ENCODE results near the gene CPLX1.

Gene CPLX1

DNA sequence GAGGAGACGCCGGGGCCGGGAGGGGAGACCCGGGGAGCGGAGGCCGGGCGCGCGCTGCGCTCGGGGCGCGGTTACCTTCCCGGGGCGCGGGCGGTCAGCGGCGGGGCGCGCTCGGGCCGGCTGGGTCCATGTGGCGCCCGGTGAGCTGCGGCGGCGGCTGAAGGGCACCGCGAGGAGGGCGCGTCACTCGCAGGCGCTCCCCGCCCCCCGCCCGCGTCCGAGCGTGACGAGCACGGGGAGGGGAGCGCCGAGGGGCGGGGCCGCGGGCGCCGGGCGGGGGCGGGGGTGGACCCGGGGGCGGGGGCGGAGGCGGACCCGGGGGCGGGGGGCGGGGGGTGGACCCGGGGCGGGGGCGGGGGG, at the start of gene CPLX1:
Gene CPLX1, minus strand, starts transcription at position 159 of the 360 bp plus-strand sequence. CDS start 1,607 bp downstream, outside the sequence.
- no peak for ATAC-seq (replicated peaks; ENCODE audit: extremely low read depth, poor library complexity, severe bottlenecking)
- no peak within 1 kb of the TSS for H3K27ac Mint-ChIP-seq (ENCODE audit: low read depth)
- no peaks in the 10 kb centered on the region for H3K9me3 Mint-ChIP-seq
- no peak for DNase-seq (ENCODE audit: low spot score in 2 of 2)
- peaks cover 4% of the 10 kb centered on the region for H3K36me3 Mint-ChIP-seq (ENCODE audit: insufficient read depth)
- H3K4me1 Mint-ChIP-seq, result peaks cover 11% of the 10 kb centered on the region
- H3K4me3 Mint-ChIP-seq, result peak within 1 kb of the TSS; percentile 41
- H3K27me3 Mint-ChIP-seq, result peaks cover 64% of the 10 kb centered on the region

DNA sequence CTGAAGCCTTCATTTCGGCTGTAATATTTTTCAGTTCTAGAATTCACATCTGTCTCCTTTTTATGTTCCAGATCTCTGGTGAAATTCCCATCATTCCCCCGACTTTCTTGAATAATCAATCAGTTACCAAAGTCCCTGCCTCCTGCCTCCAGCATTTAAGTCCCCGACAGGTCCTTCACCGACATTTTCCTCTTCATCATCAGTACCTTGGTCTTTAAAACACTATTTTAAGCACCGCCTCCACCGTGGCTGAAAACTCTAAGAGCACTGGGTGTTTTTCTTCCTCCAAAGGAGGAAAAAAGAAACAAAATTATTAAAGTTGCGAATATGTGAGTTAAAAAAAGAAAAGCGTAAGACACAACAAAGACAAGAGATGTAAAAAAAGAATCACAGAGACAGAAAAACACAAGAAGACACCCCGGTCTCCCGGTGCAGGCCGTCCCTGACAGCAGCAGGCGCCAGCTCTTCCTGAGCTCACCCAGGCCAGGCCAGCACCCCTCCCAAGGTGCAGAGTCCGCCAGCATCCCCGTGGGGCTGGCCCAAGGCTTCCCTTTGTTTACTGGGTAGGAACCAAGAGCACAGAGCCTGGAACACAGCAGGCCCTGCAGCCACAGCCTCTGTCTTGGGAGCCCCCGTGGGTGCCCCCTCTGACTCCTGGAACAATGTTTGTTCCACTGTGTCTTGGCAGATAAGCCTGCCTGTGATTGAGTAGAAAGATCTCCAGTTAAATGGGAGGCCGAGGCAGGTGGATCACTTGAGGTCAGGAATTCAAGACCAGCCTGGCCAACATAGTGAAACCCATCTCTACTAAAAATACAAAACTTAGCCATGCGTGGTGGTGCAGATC, 49.3 kb upstream of the CPLX1 start:
- DNase-seq (ENCODE audit: low spot score in 2 of 2) (no peak), ATAC-seq (replicated peaks; ENCODE audit: extremely low read depth, poor library complexity, severe bottlenecking) (no peak)
- peaks cover 32% of the 10 kb centered on the region for H3K4me1 Mint-ChIP-seq
- H3K9me3 Mint-ChIP-seq, result no peaks in the 10 kb centered on the region
- H3K36me3 Mint-ChIP-seq (ENCODE audit: insufficient read depth), result peaks cover 25% of the 10 kb centered on the region
- no peaks in the 10 kb centered on the region for H3K27me3 Mint-ChIP-seq
- no peak overlapping the region for H3K4me3 Mint-ChIP-seq
- peak overlapping the region; percentile 38 for H3K27ac Mint-ChIP-seq (ENCODE audit: low read depth)

DNA sequence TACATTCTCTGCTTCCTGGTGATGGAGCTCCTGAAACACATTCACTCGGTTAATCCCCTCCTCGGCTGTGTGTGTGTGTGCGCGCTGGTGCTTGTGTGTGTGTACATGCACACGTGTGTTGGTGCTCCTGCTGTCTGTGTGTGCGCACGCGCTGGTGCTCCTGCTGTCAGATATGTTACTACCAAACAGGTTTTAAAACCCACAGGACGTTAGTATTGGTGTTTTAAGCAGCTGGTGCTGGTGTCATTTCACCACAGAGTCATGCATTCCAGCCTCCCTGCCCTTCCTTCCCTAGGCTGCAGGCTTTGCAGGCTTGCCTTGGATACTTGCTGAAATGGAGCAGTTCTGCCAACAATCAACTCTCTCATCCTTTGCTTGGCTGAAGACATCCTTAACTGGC, 48.1 kb upstream of the CPLX1 start:
- H3K27ac Mint-ChIP-seq (ENCODE audit: low read depth), result peak overlapping the region; percentile 74
- peaks cover 20% of the 10 kb centered on the region for H3K36me3 Mint-ChIP-seq (ENCODE audit: insufficient read depth)
- ATAC-seq (replicated peaks; ENCODE audit: extremely low read depth, poor library complexity, severe bottlenecking), result no peak
- peaks cover 20% of the 10 kb centered on the region for H3K4me1 Mint-ChIP-seq
- no peaks in the 10 kb centered on the region for H3K9me3 Mint-ChIP-seq
- H3K4me3 Mint-ChIP-seq, result no peak overlapping the region
- no peaks in the 10 kb centered on the region for H3K27me3 Mint-ChIP-seq
- DNase-seq (ENCODE audit: low spot score in 2 of 2), result no peak

DNA sequence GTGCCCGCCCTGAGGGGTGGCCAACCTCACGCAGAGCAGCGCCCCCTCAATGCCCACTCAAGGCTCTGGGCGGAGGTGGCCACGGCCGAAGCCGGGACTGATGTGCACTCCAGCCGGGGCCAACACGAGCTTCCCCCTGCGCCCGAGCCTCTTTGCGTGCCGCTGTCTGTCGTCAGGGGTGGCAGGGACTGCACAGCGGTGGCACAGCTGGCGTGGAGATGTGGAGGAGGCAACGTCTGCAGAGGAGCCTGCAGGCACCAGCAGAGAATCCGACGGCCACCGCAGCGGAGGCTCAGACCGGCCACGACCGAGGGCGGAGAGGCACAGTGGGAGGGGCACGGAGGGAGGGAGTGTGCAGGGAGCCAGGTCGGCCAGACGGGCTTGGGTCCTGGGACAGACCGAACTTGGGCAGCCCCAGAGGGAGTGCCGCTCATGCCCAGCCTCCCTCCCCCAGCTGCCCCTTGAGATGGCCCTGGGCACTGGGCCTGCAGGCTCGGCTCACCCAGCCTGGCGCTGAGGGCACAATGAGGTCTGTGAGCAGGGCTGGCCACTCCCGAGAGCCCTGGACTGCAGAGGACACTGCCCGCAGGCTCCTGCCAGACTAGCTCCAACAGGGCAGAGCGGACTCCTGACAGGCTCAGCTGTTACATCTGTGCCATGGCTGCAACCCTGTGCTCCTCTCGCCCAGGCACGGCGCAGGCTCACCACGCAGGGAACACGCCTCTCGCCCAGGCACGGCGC, 46.5 kb upstream of the CPLX1 start:
- ATAC-seq (replicated peaks; ENCODE audit: extremely low read depth, poor library complexity, severe bottlenecking) (no peak), DNase-seq (ENCODE audit: low spot score in 2 of 2) (no peak)
- Mint-ChIP-seq H3K4me1 (peaks cover 11% of the 10 kb centered on the region), H3K27ac (ENCODE audit: low read depth) (no peak overlapping the region), H3K4me3 (no peak overlapping the region), H3K36me3 (ENCODE audit: insufficient read depth) (peaks cover 19% of the 10 kb centered on the region), H3K9me3 (no peaks in the 10 kb centered on the region), H3K27me3 (no peaks in the 10 kb centered on the region)

DNA sequence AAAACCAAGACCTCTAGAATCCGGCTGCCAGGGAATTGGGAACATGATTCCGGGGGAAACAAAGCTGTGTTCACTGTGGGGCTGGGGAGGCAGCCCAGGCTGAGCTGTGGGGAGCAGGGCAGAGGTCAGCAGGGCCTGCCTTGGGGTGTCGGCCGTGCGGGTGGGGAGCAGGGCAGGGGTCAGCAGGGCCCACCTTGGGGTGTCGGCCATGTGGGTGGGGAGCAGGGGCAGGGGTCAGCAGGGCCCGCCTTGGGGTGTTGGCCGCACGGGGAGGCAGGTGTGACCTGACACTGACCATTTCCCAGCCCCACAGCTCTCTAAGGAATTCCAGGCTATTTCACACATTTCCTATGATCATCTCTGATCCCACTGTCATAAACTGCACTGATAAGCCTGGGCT, 45.6 kb upstream of the CPLX1 start:
- no peaks in the 10 kb centered on the region for H3K27me3 Mint-ChIP-seq
- H3K4me3 Mint-ChIP-seq, result no peak overlapping the region
- no peaks in the 10 kb centered on the region for H3K9me3 Mint-ChIP-seq
- H3K36me3 Mint-ChIP-seq (ENCODE audit: insufficient read depth), result peaks cover 23% of the 10 kb centered on the region
- DNase-seq (ENCODE audit: low spot score in 2 of 2) (no peak), ATAC-seq (replicated peaks; ENCODE audit: extremely low read depth, poor library complexity, severe bottlenecking) (no peak)
- no peak overlapping the region for H3K27ac Mint-ChIP-seq (ENCODE audit: low read depth)
- peaks cover 11% of the 10 kb centered on the region for H3K4me1 Mint-ChIP-seq

DNA sequence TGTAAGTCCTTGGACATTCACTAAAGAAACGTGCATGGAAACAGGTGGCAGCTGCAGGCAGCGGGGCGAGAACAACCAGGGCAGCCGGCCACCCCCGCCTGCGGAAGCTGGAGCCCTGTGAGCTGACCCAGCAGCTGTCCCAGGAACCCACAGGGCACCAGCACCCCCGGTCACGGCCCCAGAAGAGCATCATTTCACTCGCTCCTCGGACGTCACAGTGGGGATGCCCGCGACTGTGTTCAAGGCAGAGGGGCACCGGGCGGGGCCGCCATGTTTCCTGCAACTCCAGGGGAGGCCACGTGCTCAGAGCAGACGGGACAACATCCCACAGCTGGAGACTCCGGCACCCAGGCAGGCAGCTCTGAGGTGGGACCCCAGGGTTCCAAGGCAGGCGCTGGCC, 45.0 kb upstream of the CPLX1 start:
- Mint-ChIP-seq H3K36me3 (ENCODE audit: insufficient read depth) (peaks cover 23% of the 10 kb centered on the region), H3K27me3 (no peaks in the 10 kb centered on the region), H3K4me3 (no peak overlapping the region), H3K4me1 (peaks cover 11% of the 10 kb centered on the region), H3K9me3 (no peaks in the 10 kb centered on the region), H3K27ac (ENCODE audit: low read depth) (no peak overlapping the region)
- DNase-seq (ENCODE audit: low spot score in 2 of 2), result no peak
- no peak for ATAC-seq (replicated peaks; ENCODE audit: extremely low read depth, poor library complexity, severe bottlenecking)

DNA sequence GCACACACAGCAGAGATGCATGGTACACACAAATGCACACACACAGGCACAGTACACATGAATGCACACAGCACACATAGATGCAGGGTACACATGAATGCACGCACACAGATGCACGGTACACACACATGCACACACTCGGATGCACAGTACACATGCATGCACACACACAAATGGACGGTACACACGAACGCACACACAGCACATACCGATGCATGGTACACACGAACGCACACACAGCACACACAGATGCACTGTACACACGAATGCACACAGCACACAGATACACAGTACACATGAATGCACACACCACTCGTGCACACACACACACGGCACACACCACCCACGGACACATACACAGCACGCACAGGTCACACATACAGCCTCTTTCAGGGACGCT, 43.8 kb upstream of the CPLX1 start:
- Mint-ChIP-seq H3K4me3 (no peak overlapping the region), H3K27ac (ENCODE audit: low read depth) (no peak overlapping the region), H3K27me3 (no peaks in the 10 kb centered on the region)

DNA sequence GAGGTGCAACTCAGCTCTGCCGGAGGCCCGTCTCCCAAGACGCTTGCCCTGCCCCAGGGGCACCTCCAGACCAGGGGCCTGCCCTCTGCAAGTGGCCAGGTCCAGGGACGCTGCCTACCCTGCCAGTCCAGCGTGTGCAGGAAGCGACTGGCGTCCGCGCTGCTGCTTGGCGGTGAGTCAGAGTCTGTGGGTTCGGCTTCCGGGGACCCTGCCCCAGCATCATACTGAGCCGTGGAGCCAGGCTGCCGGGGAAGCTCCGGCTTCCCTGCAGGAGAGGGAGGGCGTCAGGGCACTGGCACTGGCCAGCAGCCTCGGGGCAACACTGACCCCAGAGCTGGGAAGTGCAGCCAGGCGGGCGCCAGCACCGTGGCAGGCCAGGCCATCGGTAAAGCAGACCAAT, 42.5 kb upstream of the CPLX1 start:
- DNase-seq (ENCODE audit: low spot score in 2 of 2) (no peak), ATAC-seq (replicated peaks; ENCODE audit: extremely low read depth, poor library complexity, severe bottlenecking) (no peak)
- H3K9me3 Mint-ChIP-seq, result no peaks in the 10 kb centered on the region
- H3K4me3 Mint-ChIP-seq, result no peak overlapping the region
- H3K27me3 Mint-ChIP-seq, result no peaks in the 10 kb centered on the region
- H3K27ac Mint-ChIP-seq (ENCODE audit: low read depth), result no peak overlapping the region
- peaks cover 28% of the 10 kb centered on the region for H3K36me3 Mint-ChIP-seq (ENCODE audit: insufficient read depth)
- peaks cover 3% of the 10 kb centered on the region for H3K4me1 Mint-ChIP-seq

More for the DNA sequence above, 43.8 kb upstream of the CPLX1 start:
- no peak for DNase-seq (ENCODE audit: low spot score in 2 of 2)
- Mint-ChIP-seq H3K9me3 (no peaks in the 10 kb centered on the region), H3K36me3 (ENCODE audit: insufficient read depth) (peaks cover 25% of the 10 kb centered on the region), H3K4me1 (peaks cover 11% of the 10 kb centered on the region)
- no peak for ATAC-seq (replicated peaks; ENCODE audit: extremely low read depth, poor library complexity, severe bottlenecking)

DNA sequence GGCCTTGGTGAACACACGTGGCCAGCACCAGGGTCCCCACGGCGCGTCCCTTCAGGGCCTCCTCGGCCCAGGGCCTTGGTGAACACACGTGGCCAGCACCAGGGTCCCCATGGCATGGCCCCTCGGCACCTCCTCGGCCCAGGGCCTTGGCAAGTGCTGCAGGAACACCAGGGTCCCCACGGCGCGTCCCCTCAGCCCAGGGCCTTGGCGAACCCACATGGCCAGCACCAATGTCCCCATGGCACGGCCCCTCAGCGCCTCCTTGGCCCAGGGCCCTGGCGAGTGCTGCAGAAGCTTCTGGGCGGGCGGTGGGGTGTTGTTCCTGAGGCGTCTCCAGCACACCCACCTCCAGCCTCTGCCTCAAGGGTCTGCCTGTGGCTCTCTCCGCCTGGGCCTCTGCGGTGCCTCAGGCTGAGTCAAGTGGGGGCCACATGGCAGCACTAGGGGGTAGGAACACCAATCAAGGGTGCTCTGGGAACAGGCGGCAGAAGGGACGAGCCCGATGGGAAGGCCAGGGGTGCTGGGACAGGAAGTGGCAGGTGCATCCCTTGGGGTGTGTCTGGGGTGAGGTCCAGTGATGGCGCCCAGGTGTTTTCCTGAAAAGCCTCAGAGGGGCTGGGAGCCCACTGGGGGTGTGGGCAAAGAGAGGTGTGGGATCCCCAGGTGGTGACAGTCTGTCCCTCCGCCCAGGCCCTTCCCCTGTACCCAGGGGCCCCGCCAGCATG, 41.8 kb upstream of the CPLX1 start:
- Mint-ChIP-seq H3K4me1 (peaks cover 5% of the 10 kb centered on the region), H3K27me3 (no peaks in the 10 kb centered on the region), H3K36me3 (ENCODE audit: insufficient read depth) (peaks cover 29% of the 10 kb centered on the region), H3K4me3 (no peak overlapping the region), H3K9me3 (no peaks in the 10 kb centered on the region), H3K27ac (ENCODE audit: low read depth) (no peak overlapping the region)
- ATAC-seq (replicated peaks; ENCODE audit: extremely low read depth, poor library complexity, severe bottlenecking) (no peak), DNase-seq (ENCODE audit: low spot score in 2 of 2) (no peak)

DNA sequence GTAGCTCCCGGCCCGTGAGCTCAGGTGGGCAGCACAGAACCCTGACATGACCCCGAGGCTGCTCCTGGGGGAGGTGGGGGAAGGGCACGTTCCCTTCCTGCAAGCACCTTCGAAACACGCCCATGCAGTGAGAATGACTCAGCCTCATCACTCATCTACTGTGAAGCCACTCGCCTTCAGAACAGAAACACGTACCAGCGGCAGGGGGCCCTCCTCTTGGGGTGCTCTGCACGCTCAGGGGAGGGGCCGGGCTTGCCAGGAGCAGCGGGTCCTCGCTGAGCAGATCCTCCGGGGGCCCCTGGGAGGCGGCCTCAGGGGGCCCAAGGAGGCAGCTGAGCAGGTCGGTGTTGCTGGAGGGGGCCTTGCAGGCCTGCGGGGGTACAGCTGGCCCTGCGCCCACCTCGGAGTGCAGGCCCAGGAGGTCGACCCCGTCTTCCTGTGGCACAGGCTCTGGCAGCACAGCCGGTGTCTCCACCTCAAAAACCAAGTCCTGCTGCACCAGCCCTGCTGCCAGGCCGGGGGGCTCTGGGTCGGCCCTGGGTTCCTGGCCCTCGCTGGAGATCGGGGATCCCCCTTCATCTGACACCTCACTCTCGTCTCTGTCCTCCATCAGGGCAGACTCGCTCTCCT, 40.9 kb upstream of the CPLX1 start:
- Mint-ChIP-seq H3K4me1 (peaks cover 5% of the 10 kb centered on the region), H3K36me3 (ENCODE audit: insufficient read depth) (peaks cover 32% of the 10 kb centered on the region), H3K4me3 (no peak overlapping the region), H3K27me3 (no peaks in the 10 kb centered on the region), H3K27ac (ENCODE audit: low read depth) (no peak overlapping the region), H3K9me3 (no peaks in the 10 kb centered on the region)
- no peak for DNase-seq (ENCODE audit: low spot score in 2 of 2)
- ATAC-seq (replicated peaks; ENCODE audit: extremely low read depth, poor library complexity, severe bottlenecking), result no peak

DNA sequence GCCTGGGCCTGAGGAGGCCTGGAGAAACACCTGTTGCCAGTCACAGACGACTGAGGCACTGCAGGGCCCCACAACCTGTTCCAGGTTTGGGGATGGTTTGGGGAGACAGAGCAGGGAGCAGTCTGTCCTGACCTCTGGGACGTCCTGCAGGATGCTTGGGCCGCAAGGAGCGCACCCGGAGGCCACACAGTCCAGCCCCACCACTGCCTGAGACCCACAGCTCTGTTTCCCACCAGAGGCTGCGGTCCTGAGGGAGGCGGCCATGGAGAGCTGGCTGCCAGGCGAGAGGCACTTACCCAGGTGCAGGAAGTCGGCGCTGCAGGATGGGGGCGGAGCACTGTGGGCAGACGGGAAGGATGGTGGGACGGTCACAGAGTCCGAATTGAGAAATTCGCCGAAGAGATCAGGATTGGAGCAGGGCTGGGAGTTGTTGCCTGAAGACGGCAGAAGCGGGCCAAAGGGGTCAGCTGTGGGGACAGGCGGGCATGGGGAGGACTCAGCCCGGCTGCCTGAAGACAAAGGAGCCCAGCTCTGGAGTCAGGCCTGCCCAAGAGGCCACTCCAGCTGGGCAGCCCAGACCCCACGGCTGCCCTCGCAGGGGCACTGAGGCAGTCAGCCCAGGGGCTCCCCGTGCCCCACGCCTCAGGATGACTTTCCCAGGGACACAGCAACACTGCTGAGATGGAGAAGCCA, 40.3 kb upstream of the CPLX1 start:
- Mint-ChIP-seq H3K9me3 (no peaks in the 10 kb centered on the region), H3K4me3 (no peak overlapping the region), H3K27ac (ENCODE audit: low read depth) (peak overlapping the region; percentile 49), H3K27me3 (no peaks in the 10 kb centered on the region), H3K4me1 (peaks cover 5% of the 10 kb centered on the region), H3K36me3 (ENCODE audit: insufficient read depth) (peaks cover 36% of the 10 kb centered on the region)
- ATAC-seq (replicated peaks; ENCODE audit: extremely low read depth, poor library complexity, severe bottlenecking), result no peak
- no peak for DNase-seq (ENCODE audit: low spot score in 2 of 2)

DNA sequence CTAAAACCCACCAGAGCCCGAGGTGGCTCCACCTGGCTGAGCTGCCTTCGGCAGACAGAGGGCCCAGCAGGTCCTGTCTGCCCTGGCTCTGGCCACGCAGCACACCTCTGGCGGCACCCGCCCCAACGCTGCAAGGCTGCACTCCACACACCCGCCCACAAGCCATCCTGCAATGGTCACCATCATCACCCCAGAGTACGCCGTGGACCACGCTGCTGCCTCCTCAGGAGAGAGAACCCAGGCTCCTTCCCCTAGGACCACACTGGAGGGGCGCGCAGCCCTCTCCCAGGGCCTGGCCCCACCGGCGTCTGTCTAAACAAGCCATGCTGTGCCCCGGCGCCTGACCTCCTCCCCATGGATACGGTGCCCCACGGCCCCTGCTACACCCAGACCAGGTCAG, 39.6 kb upstream of the CPLX1 start:
- Mint-ChIP-seq H3K4me1 (peaks cover 5% of the 10 kb centered on the region), H3K4me3 (no peak overlapping the region), H3K9me3 (no peaks in the 10 kb centered on the region), H3K27me3 (no peaks in the 10 kb centered on the region), H3K36me3 (ENCODE audit: insufficient read depth) (peaks cover 39% of the 10 kb centered on the region), H3K27ac (ENCODE audit: low read depth) (peak overlapping the region; percentile 49)
- DNase-seq (ENCODE audit: low spot score in 2 of 2) (no peak), ATAC-seq (replicated peaks; ENCODE audit: extremely low read depth, poor library complexity, severe bottlenecking) (no peak)

Measured in central memory CD8-positive, alpha-beta T cell (primary cell).